Tibial artery (tissue), 4 donors: ENCODE results near the gene LSM11.

Source experiments
- DNase-seq, 2 donors: peaks; one replicate each; pipeline ENCODE4 v3.0.0-alpha.2; 2019
- H3K27ac ChIP-seq, 2 donors: fragments of 200-600 bp; sonication (generic) in 1 of 2; 1 replicate in 1 of 2; 2 replicates in 1 of 2; pipeline ENCODE4 v1.5.1; 2018 to 2019; ENCODE audit warnings: mild to moderate bottlenecking in 1 of 2
- H3K27me3 ChIP-seq, 2 donors: fragments of 200-600 bp; sonication (generic) in 1 of 2; one replicate each; pipeline versions ENCODE4 v1.5.1 to v1.6.0; 2016 to 2019
- H3K36me3 ChIP-seq, 3 donors: fragments of 200-600 bp; sonication (generic) in 2 of 3; one replicate each; pipeline ENCODE4 v1.5.1; 2016 to 2019; ENCODE audit warnings: mild to moderate bottlenecking in 2 of 3
- H3K4me1 ChIP-seq, 4 donors: fragments of 200-600 bp; sonication (generic) in 2 of 4; 1 replicate in 3 of 4; 2 replicates in 1 of 4; pipeline ENCODE4 v1.5.1; 2016 to 2019
- H3K4me3 ChIP-seq, 2 donors: fragments of 200-600 bp; sonication (generic) in 1 of 2; 1 replicate in 1 of 2; 2 replicates in 1 of 2; pipeline ENCODE4 v1.5.1; 2018 to 2019; ENCODE audit warnings: mild to moderate bottlenecking in 2 of 2
- H3K9me3 ChIP-seq, 3 donors: fragments of 200-600 bp; sonication (generic) in 1 of 3; one replicate each; pipeline ENCODE4 v1.5.1; 2016 to 2019
- CTCF ChIP-seq, 2 experiments: fragments of 200-600 bp in 1 of 2; fragments of 450-650 bp in 1 of 2; IDR thresholded peaks; one replicate each; pipeline ENCODE4 v1.5.1; 2017 to 2019; ENCODE audit warnings: antibody characterized with exemption in 2 of 2, mild to moderate bottlenecking in 1 of 2, moderate library complexity in 1 of 2
- intact Hi-C: fragments of 100-400 bp; cut with DNase I; formaldehyde crosslinking; loops from one replicate; pipeline ENCODE4 v1.15.0; 2023; ENCODE audit warnings: low total_unique reads

LSM11 gene

GRCh38 chr5:157735991-157736390, 7.5 kb upstream of the LSM11 start:
- H3K27me3 ChIP-seq: no peaks in the 10 kb centered on the region
- no peak for TF ChIP-seq CTCF (IDR thresholded peaks at IDR 0.05)
- H3K4me1 ChIP-seq: peaks cover 0 to 4% (median 2%) of the 10 kb centered on the region in 4 donors
- H3K27ac ChIP-seq: no peak overlapping the region
- intact Hi-C loops: loop anchor here (10.0 kb wide), 1 partner anchor 571 kb away; the partner anchor contains the start of gene GARIN3
- DNase-seq: no peak
- H3K9me3 ChIP-seq: no peaks in the 10 kb centered on the region
- peaks cover 20 to 60% (median 34%) of the 10 kb centered on the region in 3 donors for H3K36me3 ChIP-seq
- H3K4me3 ChIP-seq: no peak overlapping the region

- Histone ChIP-seq H3K4me3 (no peak overlapping the region), H3K27me3 (no peaks in the 10 kb centered on the region), H3K36me3 (peaks cover 20 to 40% (median 32%) of the 10 kb centered on the region in 3 donors), H3K27ac (no peak overlapping the region), H3K9me3 (no peaks in the 10 kb centered on the region), H3K4me1 (peaks cover 0 to 10% (median 5%) of the 10 kb centered on the region in 4 donors)
- DNase-seq: no peak
- intact Hi-C loops: loop anchor here (10.0 kb wide), 1 partner anchor 575 kb away; the partner anchor contains the start of gene GARIN3
- no peak for TF ChIP-seq CTCF (IDR thresholded peaks at IDR 0.05)
Measured at GRCh38 chr5:157739388-157740228, 3.9 kb upstream of the LSM11 start.

GRCh38 chr5:157740229-157740610, 3.3 kb upstream of the LSM11 start:
- Histone ChIP-seq H3K27me3 (no peaks in the 10 kb centered on the region), H3K4me3 (no peak overlapping the region), H3K36me3 (peaks cover 15 to 34% (median 27%) of the 10 kb centered on the region in 3 donors), H3K27ac (no peak overlapping the region), H3K9me3 (no peaks in the 10 kb centered on the region), H3K4me1 (peaks cover 0 to 16% (median 8%) of the 10 kb centered on the region in 4 donors)
- no peak for TF ChIP-seq CTCF (IDR thresholded peaks at IDR 0.05)
- intact Hi-C loops: no loop called here
- no peak for DNase-seq

GRCh38 chr5:157741131-157741530, 2.4 kb upstream of the LSM11 start:
- Histone ChIP-seq H3K27ac (no peak overlapping the region), H3K4me1 (peaks cover 0 to 18% (median 10%) of the 10 kb centered on the region in 4 donors), H3K27me3 (no peaks in the 10 kb centered on the region), H3K4me3 (no peak overlapping the region), H3K9me3 (no peaks in the 10 kb centered on the region), H3K36me3 (peaks cover 11 to 26% (median 18%) of the 10 kb centered on the region in 3 donors)
- intact Hi-C loops: no loop called here
- DNase-seq: no peak
- no peak for TF ChIP-seq CTCF (IDR thresholded peaks at IDR 0.05)

GRCh38 chr5:157744051-157745011, 819 bp downstream of the LSM11 start:
- TF ChIP-seq CTCF (IDR thresholded peaks at IDR 0.05): no peak
- peak overlapping the region; percentile 73 to 83 for H3K4me3 ChIP-seq
- no peaks in the 10 kb centered on the region for H3K27me3 ChIP-seq
- intact Hi-C loops: no loop called here
- peak overlapping the region; percentile 50 to 67 for H3K27ac ChIP-seq
- peaks cover 0 to 3% (median 0%) of the 10 kb centered on the region in 3 donors for H3K36me3 ChIP-seq
- peaks cover 0 to 21% (median 10%) of the 10 kb centered on the region in 4 donors for H3K4me1 ChIP-seq
- H3K9me3 ChIP-seq: no peaks in the 10 kb centered on the region
- no peak for DNase-seq
